Liver (tissue), 9 donors: ENCODE data around the gene MRLN. TPM values are rescaled to one million over a fixed set of nuclear protein-coding genes. Genes with fewer than 3 reads are reported as not detected.

Experiments
- DNase-seq: peaks from one replicate; pipeline ENCODE4 v3.0.0-alpha.2; 2017; ENCODE audit warnings: low spot score
- H3K27ac ChIP-seq, 2 donors: one replicate each; pipeline ENCODE4 v1.7.0; 2013; ENCODE audit warnings: inconsistent platforms in 2 of 2, low read length in 2 of 2, control low read depth in 1 of 2, low read depth in 1 of 2, mild to moderate bottlenecking in 1 of 2
- H3K27me3 ChIP-seq, 4 donors: one replicate each; pipeline versions ENCODE4 v1.6.1 to v1.7.0; 2013; ENCODE audit warnings: low read length in 3 of 4, inconsistent platforms in 1 of 4, mild to moderate bottlenecking in 1 of 4, moderate library complexity in 1 of 4; ENCODE audit not compliant: control insufficient read depth in 4 of 4, insufficient read depth in 4 of 4
- H3K36me3 ChIP-seq, 4 donors: one replicate each; pipeline versions ENCODE4 v1.6.1 to v1.7.0; 2013; ENCODE audit warnings: low read length in 3 of 4, mild to moderate bottlenecking in 3 of 4, low read depth in 1 of 4, moderate library complexity in 1 of 4; ENCODE audit not compliant: control insufficient read depth in 4 of 4, insufficient read depth in 3 of 4
- H3K4me1 ChIP-seq, 4 donors: one replicate each; pipeline versions ENCODE4 v1.6.1 to v1.7.0; 2013; ENCODE audit warnings: low read length in 3 of 4, mild to moderate bottlenecking in 3 of 4, moderate library complexity in 1 of 4; ENCODE audit not compliant: control insufficient read depth in 4 of 4, insufficient read depth in 4 of 4
- H3K4me3 ChIP-seq, 3 donors: one replicate each; pipeline versions ENCODE4 v1.6.1 to v1.7.0; 2013; ENCODE audit warnings: low read length in 3 of 3, control low read depth in 1 of 3, low read depth in 1 of 3, mild to moderate bottlenecking in 1 of 3
- H3K9ac ChIP-seq, 2 donors: one replicate each; pipeline ENCODE4 v1.7.0; 2013; ENCODE audit warnings: low read length in 2 of 2, mild to moderate bottlenecking in 2 of 2, moderate library complexity in 2 of 2, control low read depth in 1 of 2, low read depth in 1 of 2
- H3K9me3 ChIP-seq, 4 donors: one replicate each; pipeline versions ENCODE4 v1.6.1 to v1.7.0; 2013; ENCODE audit warnings: low read length in 3 of 4; ENCODE audit not compliant: control insufficient read depth in 4 of 4
- ATF3 ChIP-seq: IDR thresholded peaks from 2 replicates; pipeline ENCODE4 v1.6.1; 2016; ENCODE audit warnings: antibody characterized with exemption
- CTCF ChIP-seq: fragments of 150-350 bp; IDR thresholded peaks from 2 replicates; pipeline ENCODE4 v1.5.1; 2017; ENCODE audit warnings: improper control_type of control experiment, low read depth, low read length; ENCODE audit not compliant: missing input control
- EGR1 ChIP-seq, 2 donors: IDR thresholded peaks; 2 replicates each; pipeline ENCODE4 v1.6.1; 2016 to 2018; ENCODE audit warnings: antibody characterized with exemption in 2 of 2, low read depth in 2 of 2
- FOXA1 ChIP-seq: IDR thresholded peaks from 2 replicates; pipeline ENCODE4 v1.6.1; 2016; ENCODE audit warnings: antibody characterized with exemption
- FOXA2 ChIP-seq: IDR thresholded peaks from 2 replicates; pipeline ENCODE4 v1.6.1; 2016; ENCODE audit warnings: antibody characterized with exemption
- GABPA ChIP-seq, 2 donors: IDR thresholded peaks in 1 of 2; conservative IDR thresholded peaks in 1 of 2; 2 replicates each; pipeline ENCODE4 v1.6.1; 2016; ENCODE audit warnings: antibody characterized with exemption in 2 of 2, mild to moderate bottlenecking in 1 of 2, moderate library complexity in 1 of 2
- HNF4A ChIP-seq, 2 donors: conservative IDR thresholded peaks; 2 replicates each; pipeline ENCODE4 v1.6.1; 2016; ENCODE audit warnings: antibody characterized with exemption in 2 of 2, mild to moderate bottlenecking in 2 of 2
- HNF4G ChIP-seq: IDR thresholded peaks from 2 replicates; pipeline ENCODE4 v1.6.1; 2016; ENCODE audit warnings: antibody characterized with exemption
- JUND ChIP-seq, 2 donors: IDR thresholded peaks; 2 replicates each; pipeline ENCODE4 v1.6.1; 2016; ENCODE audit warnings: antibody characterized with exemption in 2 of 2
- MAX ChIP-seq: IDR thresholded peaks from 2 replicates; pipeline ENCODE4 v1.6.1; 2016; ENCODE audit warnings: antibody characterized with exemption
- NR2F2 ChIP-seq: IDR thresholded peaks from 2 replicates; pipeline ENCODE4 v1.6.1; 2016; ENCODE audit warnings: antibody characterized with exemption
- RAD21 ChIP-seq, 2 donors: IDR thresholded peaks; 2 replicates each; pipeline ENCODE4 v1.6.1; 2016; ENCODE audit warnings: antibody characterized with exemption in 2 of 2, mild to moderate bottlenecking in 2 of 2
- REST ChIP-seq: IDR thresholded peaks from 2 replicates; pipeline ENCODE4 v1.6.1; 2016; ENCODE audit warnings: antibody characterized with exemption, mild to moderate bottlenecking
- RXRA ChIP-seq, 2 donors: IDR thresholded peaks; 2 replicates each; pipeline ENCODE4 v1.6.1; 2017 to 2018; ENCODE audit warnings: antibody characterized with exemption in 2 of 2, mild to moderate bottlenecking in 1 of 2
- SP1 ChIP-seq: IDR thresholded peaks from 2 replicates; pipeline ENCODE4 v1.6.1; 2018; ENCODE audit warnings: antibody characterized with exemption, mild to moderate bottlenecking
- TAF1 ChIP-seq: conservative IDR thresholded peaks from 2 replicates; pipeline ENCODE4 v1.6.1; 2016; ENCODE audit warnings: antibody characterized with exemption, mild to moderate bottlenecking
- YY1 ChIP-seq: IDR thresholded peaks from 2 replicates; pipeline ENCODE4 v1.6.1; 2016; ENCODE audit warnings: antibody characterized with exemption, mild to moderate bottlenecking
- ZBTB33 ChIP-seq: IDR thresholded peaks from 2 replicates; pipeline ENCODE4 v1.6.1; 2016; ENCODE audit warnings: antibody characterized with exemption
- WGBS: extraction: QIAGEN DNeasy Blood & Tissue Kit; methylation state at CpG from one replicate; pipeline ENCODE4 v1.1.7; 2013; 5-methylcytosine and 5-hydroxymethylcytosine counted together
- polyA plus RNA-seq, 2 donors: library from polyadenylated mRNA; stranded (reverse) in 1 of 2; unstranded in 1 of 2; fragments of 200-250 nt in 1 of 2; fragments of >200 nt in 1 of 2; fragmentation: Nextera tagmentation in 1 of 2; extraction: Ambion mirVana in 1 of 2; gene quantifications; one replicate each; pipeline versions ENCODE4 v1.2.1 to v1.2.3, GENCODE V29; 2013 to 2015
- total RNA-seq, 2 donors: library from RNA; depleted of rRNA; stranded (reverse); fragments of >200 nt; gene quantifications; one replicate each; pipeline ENCODE4 v1.2.3, GENCODE V29; 2014
- donor health status: healthy.
- donor health status: healthy.
- donor health status: healthy.
- donor health status: healthy.
- donor health status: healthy.

The MRLN gene
- total and polyA plus RNA-seq, 4 donors: not detected

GRCh38 chr10:59801171-59801570, 47.9 kb upstream of the MRLN start:
- H3K4me3 ChIP-seq: no peak overlapping the region
- no peaks in the 10 kb centered on the region for H3K9me3 ChIP-seq
- H3K36me3 ChIP-seq: peaks cover 5 to 43% (median 35%) of the 10 kb centered on the region in 4 donors
- 91% methylated on average over 2 of the region's 2 CpGs for WGBS
- H3K27me3 ChIP-seq: no peaks in the 10 kb centered on the region
- no peak overlapping the region for H3K27ac ChIP-seq
- no peak for TF ChIP-seq GABPA (IDR thresholded peaks at IDR 0.05 in 1 of 2, conservative IDR thresholded peaks at IDR 0.05 in 1 of 2)
- no peak for TF ChIP-seq JUND (IDR thresholded peaks at IDR 0.05)
- TF ChIP-seq RXRA (IDR thresholded peaks at IDR 0.05): no peak
- no peak for TF ChIP-seq FOXA2
- no peak for TF ChIP-seq FOXA1
- no peak for TF ChIP-seq ZBTB33
- no peak for TF ChIP-seq MAX
- TF ChIP-seq CTCF: no peak
- no peak for TF ChIP-seq HNF4G
- TF ChIP-seq ATF3: no peak
- no peak for TF ChIP-seq RAD21 (IDR thresholded peaks at IDR 0.05)
- TF ChIP-seq REST: no peak
- no peak for TF ChIP-seq EGR1 (IDR thresholded peaks at IDR 0.05; ENCODE audit: low read depth in 2 of 2)
- TF ChIP-seq TAF1: no peak
- no peak for TF ChIP-seq NR2F2
- TF ChIP-seq YY1: no peak
- TF ChIP-seq HNF4A (conservative IDR thresholded peaks at IDR 0.05): no peak
- no peak for TF ChIP-seq SP1
- no peak overlapping the region for H3K9ac ChIP-seq
- DNase-seq: no peak
- H3K4me1 ChIP-seq: no peaks in the 10 kb centered on the region
